K562 (cell line): ENCODE measurements around the gene PET100. TPM values are rescaled to one million over a fixed set of nuclear protein-coding genes. Genes with fewer than 3 reads are reported as not detected.
A peak's percentile ranks its signal among the peaks of the same experiment; 100 is the strongest.

Source experiments
- ATAC-seq: fragments of 200-7000 bp; cut with Tn5 transposase; 3 replicates; pipeline ENCODE4 v1.9.1; 2020; ENCODE audit warnings: moderate library complexity
- Bru-seq: library from RNA; stranded (reverse); fragments of 400-500 nt; gene quantifications from one replicate; lab custom pipeline; 2021; lab: Mats Ljungman, UMichigan
- BruChase-seq, 2 experiments: library from RNA; stranded (reverse); fragments of 400-500 nt; gene quantifications; one replicate each; lab custom pipeline; 2021; lab: Mats Ljungman, UMichigan
- BruUV-seq: library from RNA; stranded (reverse); fragments of 400-500 nt; replicated peaks from 2 replicates; lab custom pipeline; 2021; lab: Mats Ljungman, UMichigan
- CTCF ChIA-PET: fragments of 300-600 bp; formaldehyde crosslinking; extraction: SDS; loops from one replicate; lab custom pipeline; 2021; ENCODE audit warnings: low intra/inter-chr PET ratio; lab: Yijun Ruan, JAX
- POLR2A ChIA-PET: fragments of 300-600, 350-650 bp; sonication (Branson Sonifier 250); formaldehyde crosslinking; extraction: SDS; loops from one replicate; lab custom pipeline; 2021; ENCODE audit warnings: antibody characterized with exemption, inconsistent platforms; lab: Yijun Ruan, JAX
- DNase-seq, 4 experiments: peaks; one replicate each; pipeline versions ENCODE4 v3.0.0 to v3.0.0-alpha.2; 2011 to 2018; ENCODE audit warnings: low spot score in 3 of 4, mixed read lengths in 3 of 4; ENCODE audit errors: extremely low read depth in 1 of 4
- FAIRE-seq: peaks from 2 replicates; lab custom pipeline; 2011; peaks lifted over from hg19 to GRCh38; lab: Jason Lieb, UNC
- H2AFZ ChIP-seq: 2 replicates; pipeline ENCODE4 v1.6.0; 2011; ENCODE audit warnings: low read depth, low read length, control low read depth, inconsistent platforms
- H3K27ac ChIP-seq: fragments of 200-600 bp; 3 replicates; pipeline ENCODE4 v1.8.0; 2011; ENCODE audit warnings: low read depth, mild to moderate bottlenecking, control low read depth, inconsistent platforms, low read length, moderate library complexity, mixed read lengths; ENCODE audit errors: extremely low read depth
- H3K27me3 ChIP-seq, 2 experiments: fragments of 300-600 bp in 1 of 2; 2 replicates in 1 of 2; 3 replicates in 1 of 2; pipeline versions ENCODE4 v1.6.0 to v1.8.0; 2011; ENCODE audit warnings: inconsistent platforms in 2 of 2, low read length in 2 of 2, mild to moderate bottlenecking in 1 of 2, mixed read lengths in 1 of 2, moderate library complexity in 1 of 2; ENCODE audit not compliant: control insufficient read depth in 2 of 2, insufficient read depth in 2 of 2
- H3K36me3 ChIP-seq: fragments of 300-600 bp; 3 replicates; pipeline ENCODE4 v1.8.0; 2011; ENCODE audit warnings: mild to moderate bottlenecking, low read length, inconsistent platforms; ENCODE audit not compliant: control insufficient read depth, insufficient read depth
- H3K4me1 ChIP-seq, 2 experiments: fragments of 200-600 bp in 1 of 2; replicated peaks in 1 of 2; 2 replicates in 1 of 2; 3 replicates in 1 of 2; pipeline versions ENCODE4 v1.5.1 to v1.8.0; 2011; ENCODE audit warnings: inconsistent platforms in 2 of 2, low read length in 2 of 2, mild to moderate bottlenecking in 1 of 2, mixed read lengths in 1 of 2, moderate library complexity in 1 of 2; ENCODE audit not compliant: control insufficient read depth in 2 of 2, insufficient read depth in 2 of 2
- H3K4me2 ChIP-seq: 2 replicates; pipeline ENCODE4 v1.6.1; 2011; ENCODE audit warnings: low read length, control low read depth, inconsistent platforms, mixed read lengths; ENCODE audit not compliant: insufficient read depth
- H3K4me3 ChIP-seq: fragments of 200-600 bp; sonication (generic), shearing (Covaris generic); 2 replicates; pipeline ENCODE4 v1.5.1; 2016; ENCODE audit warnings: control low read depth, inconsistent platforms
- H3K79me2 ChIP-seq: fragments of 200-600 bp; 3 replicates; pipeline ENCODE4 v1.8.0; 2011; ENCODE audit warnings: low read length, inconsistent platforms; ENCODE audit not compliant: control insufficient read depth, insufficient read depth
- H3K9ac ChIP-seq, 2 experiments: 2 replicates each; pipeline versions ENCODE4 v1.6.0 to v1.6.1; 2011; ENCODE audit warnings: low read depth in 2 of 2, low read length in 2 of 2, control low read depth in 1 of 2, inconsistent platforms in 1 of 2, mild to moderate bottlenecking in 1 of 2, mixed read lengths in 1 of 2; ENCODE audit not compliant: insufficient read depth in 1 of 2
- H3K9me1 ChIP-seq: one replicate; pipeline ENCODE4 v1.6.0; 2011; ENCODE audit warnings: inconsistent platforms, mild to moderate bottlenecking, low read length, moderate library complexity; ENCODE audit not compliant: control insufficient read depth, insufficient read depth
- H3K9me3 ChIP-seq: replicated peaks from 2 replicates; pipeline ENCODE4 v1.5.1; 2011; ENCODE audit warnings: low read depth, low read length, inconsistent platforms; ENCODE audit not compliant: control insufficient read depth, insufficient read depth
- H4K20me1 ChIP-seq: replicated peaks from 2 replicates; pipeline ENCODE4 v1.6.1; 2011; ENCODE audit warnings: low read length, inconsistent platforms, mixed read lengths; ENCODE audit not compliant: control insufficient read depth, insufficient read depth
- BDP1 ChIP-seq: IDR thresholded peaks from 3 replicates; pipeline ENCODE4 v1.6.1; 2011; ENCODE audit not compliant: insufficient read length, insufficient read depth
- CBFA2T2 ChIP-seq: fragments of 450-650 bp; conservative IDR thresholded peaks from 2 replicates; pipeline ENCODE4 v1.6.1; 2017; ENCODE audit warnings: mild to moderate bottlenecking
- FIP1L1 ChIP-seq: fragments of 200-400 bp; formaldehyde crosslinking; IDR thresholded peaks from 2 replicates; pipeline ENCODE4 v1.6.1; 2018; ENCODE audit warnings: mild to moderate bottlenecking, low read depth, low read length; ENCODE audit not compliant: poor library complexity, severe bottlenecking
- GABPB2 ChIP-seq: fragments of 250-450 bp; sonication (Bioruptor Pico); conservative IDR thresholded peaks from 2 replicates; pipeline ENCODE4 v1.5.1; 2021; ENCODE audit warnings: mild to moderate bottlenecking
- LCOR ChIP-seq: sonication (generic); formaldehyde crosslinking; IDR thresholded peaks from 2 replicates; pipeline ENCODE4 v1.8.0; 2022; ENCODE audit warnings: mild to moderate bottlenecking, missing genetic modification reagents
- MECOM ChIP-seq: fragments of 250-450 bp; sonication (Bioruptor Pico); IDR thresholded peaks from 2 replicates; pipeline ENCODE4 v1.8.0; 2022; ENCODE audit warnings: inconsistent platforms
- PTTG1 ChIP-seq: fragments of 450-650 bp; IDR thresholded peaks from 2 replicates; pipeline ENCODE4 v1.6.1; 2016; ENCODE audit warnings: low read depth, mild to moderate bottlenecking, missing genetic modification characterization, missing compliant biosample characterization
- RBBP5 ChIP-seq: fragments of 200-600 bp; sonication (generic); IDR thresholded peaks from 2 replicates; pipeline ENCODE4 v1.6.1; 2012; ENCODE audit warnings: borderline replicate concordance, mild to moderate bottlenecking, low read length, control low read depth, inconsistent platforms; ENCODE audit not compliant: insufficient read depth, poor library complexity, severe bottlenecking
- RBM34 ChIP-seq: fragments of 200-400 bp; formaldehyde crosslinking; IDR thresholded peaks from 2 replicates; pipeline ENCODE4 v1.6.1; 2018; ENCODE audit warnings: low read length, borderline replicate concordance; ENCODE audit not compliant: insufficient read depth
- SAP30 ChIP-seq: fragments of 200-600 bp; sonication (generic); IDR thresholded peaks from 2 replicates; pipeline ENCODE4 v1.6.1; 2012; ENCODE audit warnings: borderline replicate concordance, low read depth, mild to moderate bottlenecking, moderate library complexity, low read length, control low read depth, inconsistent platforms; ENCODE audit not compliant: insufficient read depth, poor library complexity, severe bottlenecking
- SP1 ChIP-seq: sonication (generic); formaldehyde crosslinking; IDR thresholded peaks from 2 replicates; pipeline ENCODE4 v1.8.1; 2022; ENCODE audit warnings: mild to moderate bottlenecking, missing genetic modification reagents
- TAL1 ChIP-seq: fragments of 450-650 bp; IDR thresholded peaks from 2 replicates; pipeline ENCODE4 v1.6.1; 2016; ENCODE audit warnings: mild to moderate bottlenecking
- TRIM28 ChIP-seq: fragments of 450-650 bp; IDR thresholded peaks from 2 replicates; pipeline ENCODE4 v1.6.1; 2017
- ZFX ChIP-seq: sonication (generic); formaldehyde crosslinking; IDR thresholded peaks from 2 replicates; pipeline ENCODE4 v1.8.0; 2022; ENCODE audit warnings: mild to moderate bottlenecking, missing genetic modification reagents, moderate library complexity
- ZNF124 ChIP-seq: sonication (generic); formaldehyde crosslinking; IDR thresholded peaks from 2 replicates; pipeline ENCODE4 v1.8.1; 2022; ENCODE audit warnings: missing genetic modification reagents
- ZNF197 ChIP-seq: fragments of 200-800 bp; sonication (Bioruptor generic); IDR thresholded peaks from 2 replicates; pipeline ENCODE4 v1.6.1; 2016; ENCODE audit warnings: low read depth, missing genetic modification characterization, missing compliant biosample characterization
- ZNF224 ChIP-seq: sonication (generic); formaldehyde crosslinking; IDR thresholded peaks from 2 replicates; pipeline ENCODE4 v1.8.0; 2022; ENCODE audit warnings: mild to moderate bottlenecking, missing genetic modification reagents
- ZNF23 ChIP-seq: fragments of 250-450 bp; sonication (Bioruptor Pico); IDR thresholded peaks from 2 replicates; pipeline ENCODE4 v1.4.0; 2020; ENCODE audit warnings: mild to moderate bottlenecking
- WGBS: fragments of 100-300 bp; shearing (Covaris generic); methylation state at CpG from one replicate; pipeline ENCODE4 v1.1.6; 2016; ENCODE audit warnings: low coverage, mixed read lengths; ENCODE audit not compliant: insufficient coverage; ENCODE audit errors: missing lambda C conversion rate; 5-methylcytosine and 5-hydroxymethylcytosine counted together
- in situ Hi-C: fragments of 300-500 bp; cut with MboI; formaldehyde crosslinking; loops from 4 replicates; pipeline ENCODE4 v1.15.0; 2018; ENCODE audit warnings: inconsistent platforms, mixed read lengths
- intact Hi-C: fragments of 100-400 bp; cut with micrococcal nuclease; formaldehyde crosslinking; loops from 2 replicates; pipeline ENCODE4 v1.14.2; 2022
- long read RNA-seq, 3 experiments: library from polyadenylated mRNA in 2 of 3; library from RNA in 1 of 3; unstranded in 2 of 3; stranded (forward) in 1 of 3; transcript quantifications; one replicate each; pipeline ENCODE4 v2.0.0, GENCODE V29; 2019 to 2022
- polyA minus RNA-seq, 3 experiments: library from RNA; depleted of rRNA, polyadenylated mRNA; stranded (reverse); fragments of >200 nt; gene quantifications; 2 replicates each; pipeline ENCODE4 v1.2.3, GENCODE V29; 2011
- polyA plus RNA-seq, 8 experiments: library from polyadenylated mRNA; depleted of rRNA in 4 of 8; stranded (reverse) in 5 of 8; unstranded in 3 of 8; fragments of >200 nt; fragmentation: Nextera tagmentation in 2 of 8; fragmentation: Illumina TruSeq in 1 of 8; extraction: Ambion mirVana in 2 of 8; extraction: Trizol in 1 of 8; gene quantifications; 2 replicates each; pipeline versions ENCODE4 v1.2.1 to v1.2.3, GENCODE V29; 2011 to 2014; ENCODE audit warnings: inconsistent platforms in 1 of 8, missing spikeins in 1 of 8
- total RNA-seq, 7 experiments: library from RNA; depleted of rRNA in 6 of 7; stranded (reverse); fragments of >200 nt in 6 of 7; fragmentation: Illumina TruSeq in 2 of 7; extraction: Trizol in 2 of 7; gene quantifications; 2 replicates each; pipeline versions ENCODE4 v1.2.1 to v1.2.3, GENCODE V29; 2011 to 2021; ENCODE audit warnings: low replicate concordance in 1 of 7

The PET100 gene
- 38.1 and 46.0 TPM in 2 replicates for total RNA-seq (2011; cell fraction: chromatin; rRNA removed; ENCODE audit: low replicate concordance)
- 31.5 and 34.5 TPM in 2 replicates for total RNA-seq (2011; cell fraction: nucleolus; rRNA removed)
- 43.6 and 52.8 TPM in 2 replicates for total RNA-seq (2011; cell fraction: nucleoplasm; rRNA removed)
- total RNA-seq (2014; rRNA removed) (59.9 and 62.3 TPM in 2 replicates), total RNA-seq (2014; rRNA removed; fragmentation: Illumina TruSeq; extraction: Trizol) (116 and 120 TPM in 2 replicates), total RNA-seq (2015; rRNA removed; fragmentation: Illumina TruSeq; extraction: Trizol) (82.1 and 93.7 TPM in 2 replicates), total RNA-seq (2021) (147 and 160 TPM in 2 replicates), polyA plus RNA-seq (2011; rRNA removed) (51.1 and 72.3 TPM in 2 replicates), polyA plus RNA-seq (2014; fragmentation: Illumina TruSeq; extraction: Trizol) (77.2 and 79.8 TPM in 2 replicates), polyA plus RNA-seq (2014; fragmentation: Nextera tagmentation; extraction: Ambion mirVana) (100 to 1,000 TPM; 322 to 351 TPM), polyA plus RNA-seq (2014; rRNA removed) (98.3 and 111 TPM in 2 replicates), polyA minus RNA-seq (2011; rRNA and poly(A)+ RNA removed) (14.1 and 14.8 TPM in 2 replicates), Bru-seq, nascent RNA (percentile 79 among the genes with signal in this experiment), BruChase-seq, experiment 1, labeled RNA remaining after a 2-hour chase (percentile 70 among the genes with signal in this experiment), BruChase-seq, experiment 2, labeled RNA remaining after a 6-hour chase (percentile 63 among the genes with signal in this experiment)
- 21.3 and 27.3 TPM in 2 replicates for polyA plus RNA-seq (2011; cell fraction: cytosol; rRNA removed)
- polyA plus RNA-seq (2011; cell fraction: nucleus; rRNA removed) = 33.8 and 34.8 TPM in 2 replicates
- polyA plus RNA-seq (2012) = 68.4 and 184 TPM in 2 replicates
- polyA minus RNA-seq (2011; cell fraction: cytosol; rRNA and poly(A)+ RNA removed) = 8.8 and 9.0 TPM in 2 replicates
- polyA minus RNA-seq (2011; cell fraction: nucleus; rRNA and poly(A)+ RNA removed) = 4.7 and 15.7 TPM in 2 replicates
- long read RNA-seq, experiment 1, transcript PET100-202 (4 exons, 719 nt) = major isoform, 213 of 251 reads
- long read RNA-seq, experiment 1, transcript PET100-201 (3 exons, 219 nt) = minor isoform, 6 of 251 reads
- long read RNA-seq, experiment 1, transcript PET100-207 (1 exons, 1,815 nt) = minor isoform, 9 of 251 reads
- long read RNA-seq, experiment 1, partial matches to known transcripts = 7 of 251 reads
- long read RNA-seq, experiment 1, other reads (novel, unspliced or antisense) = 12 of 251 reads
- long read RNA-seq, experiment 2, transcript PET100-202 (4 exons, 719 nt) = major isoform, 15 of 24 reads
- long read RNA-seq, experiment 2, partial matches to known transcripts = 1 of 24 reads
- long read RNA-seq, experiment 2, other reads (novel, unspliced or antisense) = 8 of 24 reads
- long read RNA-seq, experiment 3, transcript PET100-202 (4 exons, 719 nt) = major isoform, 52 of 57 reads
- long read RNA-seq, experiment 3, partial matches to known transcripts = 0 of 57 reads
- long read RNA-seq, experiment 3, other reads (novel, unspliced or antisense) = 5 of 57 reads

DNA sequence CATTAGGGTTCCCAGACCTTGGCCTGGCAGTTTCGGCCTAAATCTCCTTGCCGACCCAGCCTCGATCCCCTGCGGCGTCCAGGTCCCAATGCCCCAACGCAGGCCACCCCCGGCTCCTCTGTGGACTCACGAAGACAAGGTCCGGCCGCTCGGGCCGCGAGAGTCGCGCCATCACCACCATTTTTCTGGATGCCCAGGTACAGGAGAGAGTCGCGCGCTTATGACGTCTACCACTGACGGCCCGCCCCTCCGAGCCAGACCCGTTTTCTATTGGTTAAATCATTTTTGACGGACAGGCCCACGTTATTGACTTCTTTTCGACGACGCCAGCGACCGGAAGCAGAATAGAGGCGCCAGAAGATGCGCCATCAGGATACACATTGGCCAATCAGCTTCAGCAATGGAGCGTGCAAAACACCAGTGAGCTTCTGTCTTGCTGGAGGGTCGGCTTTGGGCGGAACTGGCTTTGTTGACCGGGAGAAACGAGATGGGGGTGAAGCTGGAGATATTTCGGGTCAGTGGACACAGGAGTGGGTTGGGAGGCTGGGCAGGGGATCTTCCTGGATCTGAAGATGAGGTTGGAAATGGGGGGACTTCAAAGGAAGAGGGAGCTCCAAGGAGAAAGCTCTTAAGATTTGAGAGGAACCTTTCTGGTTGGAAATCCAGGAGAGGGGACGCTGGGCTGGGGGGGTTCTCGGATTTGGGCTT is at the start of gene PET100, which contains the start of gene XAB2:
Gene PET100 (plus strand): TSS at position 447 of the 708 bp plus-strand sequence. CDS start 41 bp downstream, at position 488.
Gene XAB2 (minus strand): TSS at position 199 of the 708 bp plus-strand sequence. CDS start 18 bp downstream, at position 181.
- H3K9ac ChIP-seq = peak within 1 kb of the TSS; percentile 95
- FAIRE-seq = peak; percentile 100
- H3K27me3 ChIP-seq = no peaks in the 10 kb centered on the region
- peaks cover 8 to 32% of the 10 kb centered on the region in 2 experiments; a peak in 4 of 5 replicates for H3K4me1 ChIP-seq
- H3K4me2 ChIP-seq = peak within 1 kb of the TSS; percentile 99
- no peaks in the 10 kb centered on the region for H3K9me1 ChIP-seq
- POLR2A ChIA-PET = interaction anchor here (0.6 to 4.8 kb wide), 10 partner anchors 8 to 280 kb away, joined by 3 to 22 read pairs (median 4); partner anchors contain the start of gene MCOLN1
- peaks cover 37% of the 10 kb centered on the region; the same call in 2 of the 3 replicates for H3K36me3 ChIP-seq
- peak; percentile 99 for ATAC-seq
- in situ Hi-C loops (no loop called here), intact Hi-C loops (no loop called here)
- under 1% methylated on average over 37 of the region's 40 CpGs for WGBS
- peak; percentile 96 to 100 (median 97) for DNase-seq
- peaks cover 49% of the 10 kb centered on the region for H3K79me2 ChIP-seq
- H4K20me1 ChIP-seq = no peaks in the 10 kb centered on the region
- H3K4me3 ChIP-seq = peak within 1 kb of the TSS; percentile 89
- H3K9me3 ChIP-seq = no peaks in the 10 kb centered on the region
- H2AFZ ChIP-seq = peak within 1 kb of the TSS; percentile 82
- H3K27ac ChIP-seq = peak within 1 kb of the TSS; percentile 91
- BruUV-seq = no TSS peak
- CTCF ChIA-PET = interaction anchor here (0.7 kb wide), 1 partner anchor 200 kb away, joined by 4 read pairs; the partner anchor contains the start of gene EVI5L
- no peak for TF ChIP-seq PTTG1 (tag)
- TF ChIP-seq TAL1 = no peak
- TF ChIP-seq ZNF124 (CRISPR knock-in tag) = no peak
- TF ChIP-seq SP1 (CRISPR knock-in tag) = peak; percentile 84
- no peak for TF ChIP-seq RBM34
- TF ChIP-seq RBBP5 = peak; percentile 78
- TF ChIP-seq BDP1 = no peak
- TF ChIP-seq ZNF224 = no peak
- TF ChIP-seq ZNF23 (CRISPR knock-in tag) = no peak
- TF ChIP-seq LCOR = no peak
- TF ChIP-seq MECOM = no peak
- peak; percentile 94 for TF ChIP-seq ZFX (CRISPR knock-in tag)
- TF ChIP-seq SAP30 = no peak
- no peak for TF ChIP-seq TRIM28
- TF ChIP-seq GABPB2 = no peak
- TF ChIP-seq ZNF197 = no peak
- no peak for TF ChIP-seq FIP1L1
- TF ChIP-seq CBFA2T2 = no peak
